HG02885 (cell line): ENCODE data around the gene SYT2.
"Not testable (repeated sequence)": the region's sequence is repeated elsewhere in the genome, so short reads cannot be mapped to it uniquely, and the experiment has no call there.

Experiments
- ATAC-seq: cut with Tn5 transposase; IDR thresholded peaks from one replicate; pipeline ENCODE4 v1.9.1; 2021; ENCODE audit warnings: mild to moderate bottlenecking; ENCODE audit not compliant: unreplicated experiment, poor library complexity

Gene SYT2

DNA sequence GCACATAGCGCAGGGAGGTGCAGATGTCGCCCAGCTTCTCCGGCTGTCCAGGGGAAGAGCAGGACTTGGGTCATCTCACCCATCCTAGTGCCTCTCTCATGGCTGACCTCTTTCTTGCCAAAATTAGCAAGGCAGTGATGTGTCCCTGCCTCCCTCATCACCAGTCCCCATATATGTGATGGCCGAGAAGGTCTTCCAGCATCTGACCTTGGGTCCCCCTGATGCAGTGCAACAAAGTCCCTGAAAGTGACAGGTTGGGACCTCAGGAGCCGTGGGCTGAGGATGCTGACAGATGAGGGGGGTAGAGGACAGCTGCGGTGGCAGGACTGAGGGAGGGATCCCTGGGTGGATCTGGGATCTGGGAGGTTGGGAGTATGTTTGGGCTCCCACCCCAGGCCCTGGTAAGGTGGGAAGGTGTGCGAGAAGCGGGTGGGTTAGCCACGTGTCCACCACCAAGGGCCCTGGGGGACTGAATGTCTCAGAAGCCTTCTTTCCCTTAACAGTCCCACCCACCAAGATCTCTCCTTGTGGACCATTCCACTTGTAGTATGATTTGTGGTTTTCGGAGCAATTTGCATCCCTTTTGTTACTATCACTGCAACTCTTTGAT is 109.7 kb downstream of the SYT2 start:
- no peak for ATAC-seq

GRCh38 chr1:202599669-202600431 is 110.4 kb downstream of the SYT2 start:
- ATAC-seq = no peak

DNA sequence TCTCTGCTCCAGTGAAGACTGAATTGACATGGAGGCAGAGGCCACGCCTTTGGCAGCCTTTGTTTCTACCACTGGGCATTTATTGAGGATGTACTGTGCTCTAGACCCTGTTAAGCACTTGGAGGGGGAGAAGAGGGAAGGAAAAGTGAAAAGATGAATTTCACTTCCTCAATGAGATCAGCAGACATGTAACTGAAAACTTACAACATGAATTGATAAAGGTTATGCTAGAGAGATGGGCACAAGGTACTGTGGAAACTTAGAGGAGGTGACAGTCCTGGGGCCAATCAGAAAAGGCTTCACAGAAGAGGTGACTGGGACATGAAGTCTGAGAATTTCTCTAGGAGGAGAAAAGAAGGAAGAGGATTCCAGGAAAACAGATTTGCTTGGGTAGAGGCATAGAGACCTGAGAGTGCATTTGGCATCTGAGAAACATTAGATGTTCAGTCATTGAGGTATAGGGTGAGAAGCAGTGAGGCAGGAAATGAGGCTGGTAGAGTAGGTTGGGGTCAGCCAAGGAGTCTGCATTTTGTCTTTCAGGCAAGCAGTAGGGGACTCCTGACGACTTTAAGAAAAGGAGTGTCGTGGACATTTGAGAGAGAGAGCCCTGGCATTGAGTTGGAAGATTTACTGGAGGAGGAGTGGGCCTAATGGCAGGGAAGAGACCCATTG is 113.0 kb downstream of the SYT2 start:
- ATAC-seq = no peak

DNA sequence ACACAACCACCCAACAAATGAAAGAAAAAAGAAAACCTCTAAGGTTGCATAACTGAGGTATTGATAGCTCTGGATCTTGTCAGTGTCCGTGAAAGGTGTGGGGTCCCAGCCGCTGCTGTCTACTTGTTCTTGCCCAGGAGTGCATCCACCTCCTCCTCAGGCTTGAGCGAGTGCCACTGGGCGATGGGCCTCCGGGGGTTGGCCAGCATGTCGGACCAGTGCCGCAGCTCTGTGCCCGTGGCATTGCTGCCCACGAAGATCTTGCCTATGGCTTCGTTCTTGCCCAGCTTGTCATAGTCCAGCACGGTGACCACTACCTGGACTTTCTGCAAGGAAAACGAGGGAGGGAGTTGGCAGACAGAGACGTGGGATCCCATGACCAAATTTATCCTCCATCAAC is 113.6 kb downstream of the SYT2 start:
- no peak for ATAC-seq

DNA sequence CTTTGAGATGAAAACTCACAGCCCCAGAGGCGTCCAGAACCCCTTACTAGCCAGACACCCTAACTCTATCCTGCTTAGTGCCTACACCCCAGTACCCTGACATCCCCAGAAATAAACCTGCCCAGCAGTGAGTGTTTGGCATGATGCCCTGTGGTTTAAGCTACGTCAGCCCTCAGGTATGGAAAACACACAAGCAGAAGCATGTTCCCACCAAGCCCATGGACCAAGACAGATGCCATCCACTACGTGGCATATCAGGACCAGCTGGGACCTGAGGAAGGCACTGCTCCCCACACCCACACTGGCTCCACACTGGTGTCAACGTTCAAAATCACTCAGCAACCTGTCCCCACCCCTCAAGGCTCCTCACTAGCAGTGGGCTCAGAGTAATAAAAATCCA is 116.4 kb downstream of the SYT2 start:
- no peak for ATAC-seq

- ATAC-seq = no peak
Observed at GRCh38 chr1:202592146-202592545, 118.1 kb downstream of the SYT2 start.

GRCh38 chr1:202591515-202591914 is 118.7 kb downstream of the SYT2 start:
- ATAC-seq = no peak

DNA sequence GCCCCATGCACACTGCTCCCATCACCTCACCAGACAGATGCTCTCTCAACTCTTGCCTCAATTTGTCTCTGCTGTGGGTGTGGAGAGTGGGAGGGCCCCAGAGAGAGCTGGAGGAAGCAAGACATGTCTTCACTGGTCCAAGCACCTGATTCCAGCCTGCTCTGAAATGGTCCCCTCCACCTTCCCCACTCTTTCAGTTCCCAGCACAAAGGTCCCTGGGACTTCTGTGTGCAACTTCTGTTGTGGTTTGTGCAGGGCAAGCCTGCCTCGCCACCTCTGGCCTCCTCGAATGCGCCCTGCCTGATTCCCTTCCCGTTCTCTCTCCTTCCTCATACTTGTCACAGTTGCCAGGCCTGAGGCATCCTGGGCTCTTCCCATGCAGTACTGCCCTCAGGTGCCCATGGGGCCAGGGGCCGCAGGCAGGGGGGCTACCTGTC is 119.3 kb downstream of the SYT2 start:
- ATAC-seq = no peak

DNA sequence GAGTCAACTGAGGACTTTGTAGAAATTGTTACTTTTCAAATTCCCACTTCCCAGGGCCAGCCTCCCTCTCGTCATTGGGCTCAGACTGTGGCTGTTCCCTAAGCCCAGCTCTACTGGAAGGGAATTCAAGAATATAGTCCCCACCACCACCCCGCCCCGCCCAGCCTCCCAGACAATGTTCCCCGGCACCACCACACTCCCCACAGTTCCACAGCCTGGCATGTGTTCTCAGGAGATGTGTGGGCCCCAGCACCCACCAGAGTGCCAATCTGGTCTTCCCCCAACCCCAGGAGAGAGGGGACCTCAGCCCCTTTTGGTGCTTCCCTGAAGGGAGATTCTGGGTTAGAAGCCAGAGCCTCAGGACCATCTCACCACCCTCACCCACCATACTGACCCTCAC is 120.1 kb downstream of the SYT2 start:
- no peak for ATAC-seq

DNA sequence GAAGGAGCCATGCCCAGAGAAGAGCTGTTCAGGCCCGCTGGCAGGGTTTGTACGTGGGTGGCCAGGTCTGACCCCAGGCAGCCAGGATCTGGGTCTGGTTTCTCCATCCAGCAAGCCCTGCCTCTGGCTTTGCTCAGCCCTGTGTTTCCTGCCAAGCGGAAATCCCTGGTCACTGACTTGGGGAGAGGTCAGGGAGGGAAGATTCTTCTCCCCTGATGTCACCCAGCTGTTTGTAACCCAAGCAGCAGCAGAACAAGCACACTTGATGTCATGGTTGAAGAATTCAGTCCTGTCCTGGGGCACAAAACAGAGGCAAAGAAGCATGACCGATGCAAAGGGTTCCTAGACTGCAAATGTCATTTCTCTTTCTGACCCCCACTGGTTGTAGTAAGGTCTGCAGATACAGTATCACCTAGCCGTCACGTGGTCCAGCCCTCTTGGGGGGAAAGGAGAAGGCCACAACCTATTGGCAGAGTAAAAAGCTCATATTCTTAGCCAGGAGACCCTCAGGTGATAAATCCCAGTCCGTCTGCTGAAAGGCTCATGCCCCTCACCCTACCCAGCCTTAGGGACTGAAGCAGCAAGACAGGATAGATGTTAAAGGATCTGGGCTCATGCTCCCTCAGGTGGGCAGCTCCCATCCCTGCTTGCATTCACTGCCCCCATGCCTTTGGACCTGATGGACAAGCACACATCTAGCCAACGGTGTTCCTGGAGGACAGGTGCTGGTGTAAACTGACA is 120.9 kb downstream of the SYT2 start:
- ATAC-seq = no peak

DNA sequence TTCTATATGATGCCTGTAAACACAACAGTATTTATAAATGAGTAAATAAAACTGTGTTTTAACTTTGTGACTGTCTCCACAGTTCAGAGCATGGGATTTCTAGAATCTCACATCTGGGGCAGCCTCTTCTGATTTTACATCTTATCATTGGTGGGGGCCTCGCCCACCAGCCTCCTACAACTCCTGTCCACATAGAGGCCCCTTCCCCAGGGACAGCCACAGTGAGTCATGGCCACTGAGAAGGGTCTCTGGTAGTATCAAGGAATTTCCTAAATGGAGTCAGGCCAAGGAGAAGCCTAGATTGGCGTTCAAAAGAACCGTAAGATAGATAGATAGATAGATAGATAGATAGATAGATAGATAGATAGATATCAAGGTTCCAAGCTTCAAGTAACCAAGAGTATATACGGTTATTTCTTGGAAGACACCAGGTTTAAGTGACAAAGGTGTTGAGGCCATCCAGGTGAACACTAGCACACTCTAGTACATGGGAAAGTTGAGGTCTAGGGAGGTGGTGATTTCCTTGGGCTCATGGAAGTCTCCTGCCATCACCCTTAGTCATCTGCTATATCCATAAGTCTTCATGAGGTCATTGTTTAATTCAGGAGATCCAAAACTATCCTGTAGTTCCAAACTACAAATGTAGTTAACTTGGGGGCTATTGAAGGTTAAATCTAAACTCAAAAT is 121.6 kb downstream of the SYT2 start:
- no peak for ATAC-seq

- ATAC-seq = no peak
Observed at GRCh38 chr1:202587859-202588485, 122.3 kb downstream of the SYT2 start.

DNA sequence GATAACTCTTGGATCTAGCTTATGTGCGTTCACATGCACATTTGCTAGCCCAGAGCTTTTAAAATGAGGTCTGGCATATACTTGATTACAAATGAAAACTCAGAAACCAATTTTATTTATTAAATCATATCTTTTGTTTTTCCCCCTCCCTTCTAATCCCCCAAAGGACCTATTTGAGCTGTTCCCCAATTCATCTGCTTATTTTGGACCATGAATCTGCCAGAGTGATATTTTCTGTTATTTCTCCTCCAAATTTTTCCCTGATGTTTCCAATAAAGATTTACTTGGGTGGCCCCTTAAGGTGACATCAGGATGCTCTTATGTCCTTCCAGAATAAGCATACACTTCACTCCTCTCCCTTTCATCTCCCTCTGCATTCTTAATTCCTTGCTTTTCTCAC is 123.4 kb downstream of the SYT2 start:
- no peak for ATAC-seq

DNA sequence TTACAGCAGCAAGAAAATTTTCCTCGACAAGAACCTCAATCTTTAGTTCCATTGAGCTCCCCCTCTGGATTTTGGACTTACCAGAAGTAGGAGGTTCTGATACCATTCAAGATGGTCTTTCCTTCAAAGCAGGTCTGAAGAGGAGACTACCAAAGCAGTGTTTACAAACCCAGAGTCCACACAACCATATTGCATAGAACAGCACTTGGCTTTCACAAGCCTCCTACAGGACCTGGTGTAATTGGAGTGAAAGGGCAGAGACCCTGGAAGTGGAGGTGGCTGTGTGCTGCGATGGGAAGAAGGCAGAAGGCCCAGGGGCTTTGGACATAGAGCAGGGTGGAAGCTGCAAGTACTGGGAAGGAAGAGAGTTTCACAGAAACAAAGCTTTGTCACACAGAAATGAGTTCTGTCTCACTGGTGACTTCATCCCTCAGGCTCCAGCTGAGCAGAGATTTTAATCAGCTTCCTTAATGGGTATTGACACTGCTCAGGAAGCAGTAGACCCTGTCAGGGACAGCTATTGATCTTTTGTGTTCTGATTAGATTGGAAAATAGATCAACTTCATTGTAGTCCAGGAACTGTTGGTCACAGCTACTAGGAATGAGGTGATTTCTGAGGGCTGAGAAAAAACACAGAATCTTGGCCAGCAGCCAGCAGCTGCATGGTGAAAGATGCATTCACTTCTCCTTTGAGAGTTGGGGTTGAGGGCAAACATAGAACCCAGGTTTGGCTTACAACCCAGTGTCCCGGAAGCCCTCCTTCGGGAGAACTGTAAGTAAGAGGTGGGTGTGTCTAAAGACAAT is 124.0 kb downstream of the SYT2 start:
- ATAC-seq = no peak

- ATAC-seq = no peak
Observed at GRCh38 chr1:202585590-202585933, 124.7 kb downstream of the SYT2 start.

GRCh38 chr1:202584707-202585589 is 125.3 kb downstream of the SYT2 start:
- ATAC-seq = no peak

DNA sequence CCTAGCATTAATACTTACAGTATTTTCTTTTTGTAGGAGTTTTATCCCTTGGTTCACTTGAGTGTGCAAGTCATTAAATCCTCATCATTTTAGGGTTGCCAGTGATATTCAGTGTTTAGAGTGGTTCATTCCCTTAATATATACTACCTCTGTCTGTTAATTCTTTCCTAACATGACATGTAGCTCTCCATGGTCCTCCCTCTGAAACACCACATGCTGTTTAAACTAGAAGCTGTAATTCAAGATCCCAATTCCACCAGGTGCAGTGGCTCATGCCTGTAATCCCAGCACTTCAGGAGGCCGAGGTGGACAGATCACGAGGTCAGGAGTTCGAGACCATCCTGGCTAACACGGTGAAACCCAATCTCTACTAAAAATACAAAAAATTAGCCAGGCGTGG is 127.9 kb downstream of the SYT2 start:
- not testable (repeated sequence) for ATAC-seq

DNA sequence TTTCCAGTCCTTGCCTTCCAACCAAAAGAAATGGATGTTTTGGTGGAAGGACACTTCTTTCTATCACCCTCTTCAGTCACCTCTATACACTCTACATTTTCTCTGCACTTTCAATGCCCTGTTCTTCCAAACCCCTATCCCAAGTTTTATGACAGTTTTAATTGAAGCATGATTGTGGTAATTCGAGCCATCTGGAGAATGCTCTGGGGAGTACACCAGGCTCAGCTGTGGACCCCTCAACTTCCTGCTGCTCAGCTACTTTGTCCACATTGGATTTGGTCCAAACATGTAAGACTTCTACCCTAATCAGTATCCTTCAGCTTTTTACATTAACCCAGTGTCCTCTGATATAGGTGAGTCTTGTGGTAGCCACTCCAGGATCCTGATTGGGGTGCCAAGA is 129.6 kb downstream of the SYT2 start:
- ATAC-seq = no peak
